B cell (primary cell): Measurements from ENCODE around the gene SLCO3A1.

ENCODE experiments used
- EZH2 ChIP-seq: IDR thresholded peaks from 2 replicates; pipeline ENCODE4 v1.6.1; 2012; ENCODE audit warnings: borderline replicate concordance, low read depth, mild to moderate bottlenecking, moderate library complexity, low read length; ENCODE audit not compliant: insufficient read depth, poor library complexity, severe bottlenecking
- TF ChIP-seq, protein P1 (sequence below): fragments of 200-600 bp; IDR thresholded peaks from one replicate; pipeline ENCODE4 v1.8.0; 2022; ENCODE audit warnings: antibody characterized with exemption, mild to moderate bottlenecking

DNA sequence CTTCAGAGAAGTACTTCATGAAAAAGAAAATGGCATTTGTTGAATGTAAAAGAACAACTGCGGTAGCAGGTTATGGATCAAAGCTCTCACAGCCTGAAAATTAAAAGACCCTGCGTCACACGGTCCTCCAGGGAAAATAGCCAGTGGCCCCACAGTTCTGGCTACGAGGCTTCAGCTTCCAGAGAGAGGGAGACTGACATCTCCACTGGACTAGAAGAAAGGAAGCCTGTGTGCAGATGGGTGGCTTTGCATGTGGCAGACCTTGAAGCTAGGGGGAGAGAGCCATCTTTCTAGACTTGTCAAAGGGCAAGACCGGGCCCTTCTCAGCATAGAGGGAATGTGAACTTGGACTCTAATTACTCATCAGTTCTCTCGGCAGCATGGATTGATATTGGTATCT is 159.4 kb downstream of the SLCO3A1 start:
- TF ChIP-seq, protein P1, sequence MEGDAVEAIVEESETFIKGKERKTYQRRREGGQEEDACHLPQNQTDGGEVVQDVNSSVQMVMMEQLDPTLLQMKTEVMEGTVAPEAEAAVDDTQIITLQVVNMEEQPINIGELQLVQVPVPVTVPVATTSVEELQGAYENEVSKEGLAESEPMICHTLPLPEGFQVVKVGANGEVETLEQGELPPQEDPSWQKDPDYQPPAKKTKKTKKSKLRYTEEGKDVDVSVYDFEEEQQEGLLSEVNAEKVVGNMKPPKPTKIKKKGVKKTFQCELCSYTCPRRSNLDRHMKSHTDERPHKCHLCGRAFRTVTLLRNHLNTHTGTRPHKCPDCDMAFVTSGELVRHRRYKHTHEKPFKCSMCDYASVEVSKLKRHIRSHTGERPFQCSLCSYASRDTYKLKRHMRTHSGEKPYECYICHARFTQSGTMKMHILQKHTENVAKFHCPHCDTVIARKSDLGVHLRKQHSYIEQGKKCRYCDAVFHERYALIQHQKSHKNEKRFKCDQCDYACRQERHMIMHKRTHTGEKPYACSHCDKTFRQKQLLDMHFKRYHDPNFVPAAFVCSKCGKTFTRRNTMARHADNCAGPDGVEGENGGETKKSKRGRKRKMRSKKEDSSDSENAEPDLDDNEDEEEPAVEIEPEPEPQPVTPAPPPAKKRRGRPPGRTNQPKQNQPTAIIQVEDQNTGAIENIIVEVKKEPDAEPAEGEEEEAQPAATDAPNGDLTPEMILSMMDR, result no peak
- no peak for TF ChIP-seq EZH2
